HG02840 (cell line): ENCODE results near the gene ANO10.
"Not testable (repeated sequence)": the region's sequence is repeated elsewhere in the genome, so short reads cannot be mapped to it uniquely, and the experiment has no call there.

Source experiments
- ATAC-seq: cut with Tn5 transposase; IDR thresholded peaks from one replicate; pipeline ENCODE4 v1.9.1; 2021; ENCODE audit warnings: mild to moderate bottlenecking, moderate library complexity, moderate number of reproducible peaks; ENCODE audit not compliant: unreplicated experiment, low FRiP score

Gene ANO10, protein sequence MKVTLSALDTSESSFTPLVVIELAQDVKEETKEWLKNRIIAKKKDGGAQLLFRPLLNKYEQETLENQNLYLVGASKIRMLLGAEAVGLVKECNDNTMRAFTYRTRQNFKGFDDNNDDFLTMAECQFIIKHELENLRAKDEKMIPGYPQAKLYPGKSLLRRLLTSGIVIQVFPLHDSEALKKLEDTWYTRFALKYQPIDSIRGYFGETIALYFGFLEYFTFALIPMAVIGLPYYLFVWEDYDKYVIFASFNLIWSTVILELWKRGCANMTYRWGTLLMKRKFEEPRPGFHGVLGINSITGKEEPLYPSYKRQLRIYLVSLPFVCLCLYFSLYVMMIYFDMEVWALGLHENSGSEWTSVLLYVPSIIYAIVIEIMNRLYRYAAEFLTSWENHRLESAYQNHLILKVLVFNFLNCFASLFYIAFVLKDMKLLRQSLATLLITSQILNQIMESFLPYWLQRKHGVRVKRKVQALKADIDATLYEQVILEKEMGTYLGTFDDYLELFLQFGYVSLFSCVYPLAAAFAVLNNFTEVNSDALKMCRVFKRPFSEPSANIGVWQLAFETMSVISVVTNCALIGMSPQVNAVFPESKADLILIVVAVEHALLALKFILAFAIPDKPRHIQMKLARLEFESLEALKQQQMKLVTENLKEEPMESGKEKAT

GRCh38 chr3:43621656-43622432 is at the start of gene ANO10:
Gene ANO10, minus strand, starts transcription at chr3:43622011. Its CDS starts 16,159 bp downstream, at chr3:43605852.
- peak; percentile 97 for ATAC-seq

- ATAC-seq: no peak
These were observed 49.1 kb upstream of the ANO10 start for GRCh38 chr3:43670635-43671522.

GRCh38 chr3:43665011-43665410 is 43.2 kb upstream of the ANO10 start:
- ATAC-seq: not testable (repeated sequence)

- not testable (repeated sequence) for ATAC-seq
These were observed 39.6 kb upstream of the ANO10 start for GRCh38 chr3:43661376-43661775.

DNA sequence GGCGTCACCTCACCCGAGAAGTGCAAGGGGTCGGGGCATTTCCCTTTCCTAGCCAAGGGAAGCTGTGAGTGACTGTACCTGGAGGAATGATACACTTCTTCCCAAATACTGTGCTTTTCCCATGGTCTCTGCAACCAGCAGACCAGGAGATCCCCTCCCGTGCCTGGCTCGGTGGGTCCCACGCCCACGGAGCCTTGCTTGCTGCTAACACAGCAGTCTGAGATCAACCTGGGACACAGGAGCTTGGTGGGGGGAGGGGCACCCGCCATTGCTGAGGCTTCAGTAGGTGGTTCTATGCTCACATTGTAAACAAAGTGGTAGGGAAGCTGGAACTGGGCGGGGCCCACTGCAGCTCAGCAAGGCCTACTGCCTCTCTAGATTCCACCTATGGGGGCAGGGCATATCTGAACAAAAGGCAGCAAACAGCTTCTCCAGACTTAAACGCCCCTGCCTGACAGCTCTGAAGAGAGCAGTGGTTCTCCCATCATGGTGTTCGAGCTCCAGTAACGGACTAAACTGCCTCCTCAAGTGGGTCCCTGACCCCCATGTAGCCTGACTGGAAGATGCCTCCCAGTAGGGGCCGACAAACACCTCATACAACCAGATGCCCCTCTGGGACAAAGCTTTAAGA is 37.6 kb upstream of the ANO10 start:
- ATAC-seq: no peak

GRCh38 chr3:43656390-43656789 is 34.6 kb upstream of the ANO10 start:
- not testable (repeated sequence) for ATAC-seq

DNA sequence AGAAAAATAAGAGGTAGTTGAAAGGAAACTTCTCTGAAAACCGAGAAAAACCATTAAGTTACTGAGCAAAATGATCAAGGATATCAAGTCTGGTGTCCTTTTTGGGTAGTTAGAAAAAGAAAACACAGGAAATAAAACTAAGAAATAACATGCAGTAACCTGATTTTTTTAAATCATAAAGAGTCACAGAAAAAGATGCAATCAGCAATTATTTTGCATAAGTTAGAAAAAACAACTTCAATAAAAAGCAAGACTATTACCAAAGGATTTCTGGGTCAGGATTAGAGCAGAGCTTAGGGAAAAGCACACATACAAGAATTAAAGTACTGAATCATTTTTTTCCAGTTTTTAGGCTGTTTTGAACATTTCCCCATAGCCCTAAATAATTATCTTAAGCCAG is 28.5 kb upstream of the ANO10 start:
- ATAC-seq: no peak

DNA sequence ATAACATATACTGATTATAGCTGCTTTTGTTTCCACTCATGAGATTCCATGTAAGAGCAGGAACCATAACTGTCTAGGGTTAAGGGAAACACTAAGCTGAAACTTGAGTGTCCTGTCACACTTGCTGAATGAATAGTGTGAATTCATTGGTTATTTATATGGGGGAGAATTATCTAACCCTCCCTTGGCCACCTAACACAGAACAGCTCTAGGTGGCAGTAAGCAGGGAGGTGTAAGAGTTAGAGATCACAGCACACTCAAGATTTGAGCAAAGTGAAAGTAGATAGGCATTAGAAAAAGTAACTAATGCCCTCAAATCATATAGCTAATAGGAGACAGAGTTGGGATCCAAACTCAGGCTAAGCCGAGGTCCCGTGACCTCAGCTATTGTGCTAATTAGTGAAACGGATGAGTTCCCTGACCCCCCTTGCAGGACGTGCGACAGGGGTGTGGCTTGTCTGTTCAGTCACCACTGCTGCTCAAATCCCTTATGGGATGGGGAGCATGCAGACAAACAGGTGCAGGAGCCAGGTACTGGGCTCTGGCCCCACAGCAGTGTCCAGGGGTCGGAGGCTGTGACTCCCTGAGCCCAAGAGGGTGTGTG is 27.7 kb upstream of the ANO10 start:
- no peak for ATAC-seq

DNA sequence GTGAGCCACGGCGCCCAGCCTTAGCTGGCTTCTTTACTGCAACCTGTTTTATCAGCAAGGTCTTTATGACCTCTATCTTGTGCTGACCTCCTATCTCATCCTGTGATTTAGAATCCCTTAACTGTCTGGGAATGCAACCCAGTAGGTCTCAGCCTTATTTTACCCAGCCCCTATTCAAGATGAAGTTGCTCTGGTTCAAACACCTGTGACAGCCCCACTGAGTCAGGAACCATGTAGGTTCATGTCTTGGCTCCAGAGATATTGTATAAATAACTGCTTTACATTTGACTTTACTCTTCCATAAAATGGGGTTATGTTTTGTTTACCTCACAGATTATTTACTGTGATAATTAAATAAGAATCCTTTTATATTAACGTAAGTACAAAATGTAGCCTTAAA is 27.1 kb upstream of the ANO10 start:
- no peak for ATAC-seq

DNA sequence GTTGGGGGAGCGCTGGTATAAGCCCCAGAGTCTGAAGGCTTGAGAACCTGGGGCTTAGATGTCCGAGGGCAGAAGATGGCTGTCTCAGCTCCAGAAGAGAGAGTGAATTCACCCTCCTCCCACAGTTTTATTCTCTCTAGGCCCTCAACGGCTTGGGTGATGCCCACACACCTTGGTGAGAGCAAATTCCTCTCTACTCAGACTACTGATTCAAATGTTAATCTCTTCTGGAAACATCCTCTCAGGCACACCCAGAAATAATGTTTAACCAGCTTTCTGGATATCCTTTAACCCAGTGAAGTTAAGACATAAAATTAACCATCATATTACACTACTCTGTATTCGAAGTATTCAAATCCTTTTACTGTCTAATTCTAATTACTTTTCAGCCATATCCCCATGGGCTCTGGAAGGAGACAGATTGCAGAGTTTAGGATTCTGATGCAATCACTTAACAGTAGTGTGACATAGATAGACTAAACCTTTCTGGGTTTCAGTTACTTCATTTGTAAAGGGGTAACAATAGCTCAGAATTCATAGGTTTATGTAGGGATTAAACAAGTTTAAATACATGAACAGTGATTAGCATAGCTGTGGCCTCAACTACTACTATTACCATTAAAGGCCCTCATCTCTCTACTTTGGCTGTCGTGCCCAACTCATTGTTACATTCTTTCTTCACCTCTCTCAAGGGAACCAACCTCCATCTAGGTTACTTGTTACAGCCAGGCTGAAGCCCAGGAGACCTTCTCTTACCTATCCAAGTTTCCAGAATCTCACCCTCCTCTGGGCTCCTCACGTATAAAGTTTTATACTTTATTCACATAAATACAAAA is 25.7 kb upstream of the ANO10 start:
- no peak for ATAC-seq

- ATAC-seq: no peak
These were observed 22.6 kb upstream of the ANO10 start for GRCh38 chr3:43644443-43644842.

- ATAC-seq: no peak
These were observed 19.7 kb upstream of the ANO10 start for GRCh38 chr3:43641306-43642114.

DNA sequence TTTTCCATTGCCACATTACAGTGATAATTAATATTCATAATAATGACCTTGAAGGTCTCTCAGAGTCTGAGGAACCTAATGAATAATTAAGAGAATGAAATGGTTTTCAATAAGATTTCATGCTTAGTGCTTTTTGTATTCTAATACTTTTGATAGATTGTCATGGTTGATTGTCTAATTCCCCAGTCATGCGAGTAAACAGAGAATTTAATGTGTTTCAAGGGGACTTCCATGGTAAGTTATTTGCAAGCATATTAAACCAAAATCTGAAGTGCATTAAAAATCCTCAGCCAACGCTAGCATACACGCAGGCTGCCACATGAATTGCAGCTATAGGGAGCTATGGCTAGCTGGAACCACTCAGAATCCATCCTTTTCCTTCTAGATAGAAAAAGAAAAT is 18.9 kb upstream of the ANO10 start:
- ATAC-seq: no peak

DNA sequence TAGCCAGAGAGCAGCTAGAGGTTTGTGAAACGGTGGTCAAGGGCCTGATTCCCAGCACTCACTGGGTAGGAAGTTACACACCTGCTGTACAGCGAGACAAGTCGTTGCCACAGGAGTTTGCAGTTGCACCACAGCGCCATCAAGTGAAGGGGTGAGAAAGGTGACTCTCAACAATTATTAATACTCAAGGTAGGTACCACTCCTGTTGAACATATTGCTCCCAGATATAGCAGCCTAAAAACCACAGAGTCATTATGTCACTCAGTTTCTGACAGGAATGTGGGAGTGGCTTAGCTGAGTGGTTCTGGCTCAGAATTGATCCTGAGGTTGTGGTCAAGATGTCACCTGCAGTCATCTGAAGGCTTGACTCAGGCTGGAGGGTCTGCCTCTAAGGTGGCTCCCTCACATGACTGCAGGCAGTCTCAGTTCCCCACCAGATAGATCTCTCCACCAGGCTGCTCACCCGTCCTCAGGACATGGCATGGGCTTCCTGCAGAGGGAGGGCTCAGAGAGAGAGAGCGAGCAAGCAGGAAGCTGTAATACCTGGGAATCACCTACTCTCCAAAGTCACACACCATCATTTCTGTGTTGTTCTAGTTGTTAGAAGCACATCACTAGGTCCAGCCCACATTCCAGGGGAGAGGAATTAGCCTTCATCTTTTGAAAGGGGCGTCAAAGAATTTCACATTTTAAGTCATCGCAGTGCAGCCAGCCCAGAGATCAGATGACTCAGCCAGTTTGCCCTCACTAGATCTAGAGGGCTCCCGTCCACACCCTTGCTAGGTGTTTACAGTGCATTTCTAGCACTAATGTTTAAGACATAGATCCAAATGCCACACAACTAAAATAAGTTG is 17.0 kb upstream of the ANO10 start:
- ATAC-seq: peak; percentile 54

DNA sequence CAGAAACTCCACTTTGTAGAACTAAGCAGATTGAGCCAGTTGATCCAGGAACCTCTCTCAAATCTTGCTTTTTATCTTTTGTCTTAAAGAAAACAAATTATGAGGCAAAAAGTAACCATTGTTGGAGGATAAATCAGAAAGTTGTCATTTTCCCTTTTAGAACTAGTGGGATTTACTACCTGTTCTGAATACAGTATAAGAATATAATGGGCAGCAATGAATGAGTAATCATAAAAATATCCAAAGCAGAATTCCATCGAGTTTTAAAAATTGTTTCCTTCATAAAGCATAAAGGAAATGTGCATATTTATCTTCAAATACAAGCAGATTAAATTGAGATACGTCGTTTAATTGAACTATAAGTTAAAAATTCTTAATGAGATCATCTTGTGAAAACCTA is 15.9 kb upstream of the ANO10 start:
- ATAC-seq: no peak

- ATAC-seq: no peak
These were observed 11.2 kb upstream of the ANO10 start for GRCh38 chr3:43632986-43633385.

DNA sequence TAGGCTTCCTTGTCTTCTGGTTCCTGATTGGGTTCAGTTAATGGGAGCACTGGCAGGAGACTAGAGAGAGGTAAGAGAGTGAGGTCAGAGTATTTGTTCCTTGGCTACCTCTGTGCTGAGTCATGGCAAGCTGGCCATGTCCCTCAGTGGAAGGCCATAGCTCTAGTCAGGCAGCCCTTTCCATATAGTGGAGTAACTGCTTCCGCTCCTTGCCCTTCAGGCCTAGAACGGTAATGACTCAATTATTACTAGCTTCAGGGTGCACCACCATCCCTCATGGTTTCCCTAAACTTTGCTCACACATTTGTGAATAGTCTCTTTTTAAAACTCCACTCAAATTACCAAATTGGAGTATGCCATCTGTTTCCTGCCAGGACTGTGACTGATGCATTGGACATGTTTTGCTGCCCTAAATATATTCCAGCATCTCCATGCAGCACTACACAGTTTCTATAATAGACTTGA is 10.5 kb upstream of the ANO10 start:
- no peak for ATAC-seq
